Measurements from ENCODE around the gene ZFR2.
A peak's percentile ranks its signal among the peaks of the same experiment; 100 is the strongest.

Gene ZFR2

DNA sequence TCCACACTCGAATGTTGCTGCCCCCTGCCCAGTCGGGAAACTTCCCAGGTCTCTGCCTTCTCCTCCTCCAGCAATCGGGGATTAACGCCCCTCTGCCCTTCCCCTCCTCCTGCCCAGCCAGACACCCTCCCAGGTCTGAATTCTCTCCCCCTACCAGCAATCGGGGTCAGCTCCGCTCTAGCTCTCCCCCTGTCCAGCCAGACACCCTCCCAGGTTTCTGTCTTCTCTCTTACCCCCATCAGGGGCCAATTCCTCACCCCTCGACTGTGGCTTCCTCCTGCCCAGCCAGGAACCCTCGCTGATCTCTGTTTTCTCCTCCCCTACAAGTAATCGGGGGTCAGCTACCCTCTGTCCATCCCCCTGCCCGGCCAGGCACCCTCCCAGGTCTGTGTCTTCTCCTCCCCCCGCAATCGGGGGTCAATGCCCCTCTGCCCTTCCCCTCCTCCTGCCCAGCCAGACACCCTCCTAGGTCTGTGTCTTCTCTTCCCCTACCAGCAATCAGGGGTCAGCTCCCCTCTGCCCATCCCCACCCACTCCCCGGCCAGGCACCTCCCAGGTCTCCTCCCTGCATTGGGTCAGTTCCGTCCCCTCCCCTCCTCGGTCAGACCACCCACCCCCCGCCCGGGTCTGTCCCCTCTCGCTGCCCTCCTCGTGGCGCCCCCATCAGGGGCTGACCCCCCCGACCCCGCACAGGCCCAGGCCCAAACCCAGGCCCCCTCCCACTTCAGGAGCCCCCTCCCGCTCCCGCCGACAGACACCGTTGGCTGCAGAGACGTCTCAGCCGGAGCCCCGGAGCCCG lies 668 bp downstream of the ZFR2 start:
- H3K9ac ChIP-seq (ENCODE audit: low read depth, low read length) = peak overlapping the region; percentile 71

GRCh38 chr19:3866910-3867638 lies 1.8 kb downstream of the ZFR2 start:
- WGBS = 79% methylated on average over 14 of the region's 14 CpGs
- Histone ChIP-seq H3K9me3 (ENCODE audit: insufficient read depth, low read depth, low read length) (peaks cover 9% of the 10 kb centered on the region), H3K4me3 (ENCODE audit: low read length) (no peak overlapping the region), H3K27ac (ENCODE audit: low read depth, low read length) (no peak overlapping the region), H3K36me3 (ENCODE audit: insufficient read depth, low read length) (no peaks in the 10 kb centered on the region; the same call in 1 of the 2 replicates), H3K9ac (ENCODE audit: low read depth, low read length) (no peak overlapping the region), H3K27me3 (ENCODE audit: insufficient read depth, low read length) (peaks cover 22% of the 10 kb centered on the region), H3K4me1 (ENCODE audit: insufficient read depth, low read length) (0 out of 2 replicates have a peak, but pooled peaks cover 6% of the 10 kb centered on the region)

More for the DNA sequence above, 668 bp downstream of the ZFR2 start:
- no peaks in the 10 kb centered on the region; the same call in 1 of the 2 replicates for H3K36me3 ChIP-seq (ENCODE audit: insufficient read depth, low read length)
- H3K9me3 ChIP-seq (ENCODE audit: insufficient read depth, low read depth, low read length) = peaks cover 9% of the 10 kb centered on the region
- peak overlapping the region; percentile 58; the same call in 1 of the 2 replicates for H3K27ac ChIP-seq (ENCODE audit: low read depth, low read length)
- peaks cover 22% of the 10 kb centered on the region for H3K27me3 ChIP-seq (ENCODE audit: insufficient read depth, low read length)
- H3K4me3 ChIP-seq (ENCODE audit: low read length) = peak overlapping the region; percentile 54
- 9% methylated on average over 28 of the region's 30 CpGs for WGBS
- H3K4me1 ChIP-seq (ENCODE audit: insufficient read depth, low read length) = 0 out of 2 replicates have a peak, but pooled peaks cover 6% of the 10 kb centered on the region

DNA sequence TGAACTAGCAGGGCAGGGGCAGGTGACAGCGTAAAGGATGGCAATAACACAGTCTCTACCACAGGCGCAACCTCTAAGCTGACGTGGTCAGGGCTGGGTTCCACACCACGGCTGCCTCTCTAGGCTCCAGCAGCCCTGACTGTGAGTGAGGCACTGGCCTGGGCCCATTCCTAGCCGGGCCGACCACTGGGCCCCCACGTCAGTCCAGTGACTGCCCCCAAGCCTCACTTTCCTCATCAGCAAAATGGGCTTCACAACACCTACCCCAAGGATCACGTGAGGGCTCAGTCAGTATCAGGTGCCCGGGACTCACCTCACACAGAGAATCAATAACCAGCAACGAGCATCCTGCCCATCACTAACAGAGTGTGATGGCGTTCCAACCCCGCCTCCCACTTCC lies 5.2 kb downstream of the ZFR2 start:
- no peak overlapping the region for H3K9ac ChIP-seq (ENCODE audit: low read depth, low read length)
- H3K36me3 ChIP-seq (ENCODE audit: insufficient read depth, low read length) = no peaks in the 10 kb centered on the region; the same call in 1 of the 2 replicates
- H3K4me3 ChIP-seq (ENCODE audit: low read length) = no peak overlapping the region
- H3K9me3 ChIP-seq (ENCODE audit: insufficient read depth, low read depth, low read length) = no peaks in the 10 kb centered on the region
- H3K27ac ChIP-seq (ENCODE audit: low read depth, low read length) = no peak overlapping the region
- H3K27me3 ChIP-seq (ENCODE audit: insufficient read depth, low read length) = no peaks in the 10 kb centered on the region
- 89% methylated on average over 12 of the region's 12 CpGs for WGBS
- 0 out of 2 replicates have a peak, but pooled peaks cover 6% of the 10 kb centered on the region for H3K4me1 ChIP-seq (ENCODE audit: insufficient read depth, low read length)

GRCh38 chr19:3862826-3863500 lies 5.9 kb downstream of the ZFR2 start:
- H3K36me3 ChIP-seq (ENCODE audit: insufficient read depth, low read length) = no peaks in the 10 kb centered on the region; the same call in 1 of the 2 replicates
- no peaks in the 10 kb centered on the region for H3K9me3 ChIP-seq (ENCODE audit: insufficient read depth, low read depth, low read length)
- 0 out of 2 replicates have a peak, but pooled peaks cover 2% of the 10 kb centered on the region for H3K4me1 ChIP-seq (ENCODE audit: insufficient read depth, low read length)
- WGBS = 91% methylated on average over 25 of the region's 25 CpGs
- no peaks in the 10 kb centered on the region for H3K27me3 ChIP-seq (ENCODE audit: insufficient read depth, low read length)
- H3K4me3 ChIP-seq (ENCODE audit: low read length) = no peak overlapping the region
- H3K27ac ChIP-seq (ENCODE audit: low read depth, low read length) = no peak overlapping the region
- H3K9ac ChIP-seq (ENCODE audit: low read depth, low read length) = no peak overlapping the region

DNA sequence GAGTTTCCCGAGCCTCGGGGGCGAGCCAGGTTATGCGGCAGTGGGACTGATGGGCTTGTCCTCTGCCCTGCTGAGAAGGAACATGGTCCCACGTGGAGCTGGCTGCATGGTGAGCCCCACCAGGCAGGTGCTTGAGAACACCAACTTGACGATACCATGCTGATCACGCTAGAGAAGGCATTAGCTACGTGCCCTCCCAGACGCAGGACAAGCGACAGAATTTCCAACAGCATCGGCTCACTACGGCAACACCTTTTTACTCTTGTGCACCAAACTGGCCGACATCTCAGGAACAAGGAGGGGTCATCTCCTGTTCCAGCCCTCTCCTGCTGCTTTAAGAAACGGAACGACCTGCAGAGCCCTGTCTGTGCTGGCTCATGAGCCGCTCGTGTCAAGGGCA lies 8.3 kb downstream of the ZFR2 start:
- H3K9me3 ChIP-seq (ENCODE audit: insufficient read depth, low read depth, low read length) = no peaks in the 10 kb centered on the region
- no peak overlapping the region for H3K9ac ChIP-seq (ENCODE audit: low read depth, low read length)

GRCh38 chr19:3857449-3858003 lies 11.3 kb downstream of the ZFR2 start:
- Histone ChIP-seq H3K27ac (ENCODE audit: low read depth, low read length) (no peak overlapping the region), H3K36me3 (ENCODE audit: insufficient read depth, low read length) (peaks cover under 1% of the 10 kb centered on the region; the same call in 1 of the 2 replicates), H3K4me1 (ENCODE audit: insufficient read depth, low read length) (no peaks in the 10 kb centered on the region), H3K9me3 (ENCODE audit: insufficient read depth, low read depth, low read length) (peaks cover 16% of the 10 kb centered on the region), H3K27me3 (ENCODE audit: insufficient read depth, low read length) (no peaks in the 10 kb centered on the region), H3K9ac (ENCODE audit: low read depth, low read length) (no peak overlapping the region), H3K4me3 (ENCODE audit: low read length) (no peak overlapping the region)
- 91% methylated on average over 12 of the region's 12 CpGs for WGBS

More for the DNA sequence above, 8.3 kb downstream of the ZFR2 start:
- Histone ChIP-seq H3K27me3 (ENCODE audit: insufficient read depth, low read length) (no peaks in the 10 kb centered on the region), H3K4me1 (ENCODE audit: insufficient read depth, low read length) (no peaks in the 10 kb centered on the region), H3K27ac (ENCODE audit: low read depth, low read length) (no peak overlapping the region), H3K36me3 (ENCODE audit: insufficient read depth, low read length) (no peaks in the 10 kb centered on the region; the same call in 1 of the 2 replicates), H3K4me3 (ENCODE audit: low read length) (no peak overlapping the region)
- WGBS = 92% methylated on average over 17 of the region's 17 CpGs

GRCh38 chr19:3855320-3855719 lies 13.5 kb downstream of the ZFR2 start:
- Histone ChIP-seq H3K4me1 (ENCODE audit: insufficient read depth, low read length) (no peaks in the 10 kb centered on the region), H3K4me3 (ENCODE audit: low read length) (no peak overlapping the region), H3K27ac (ENCODE audit: low read depth, low read length) (no peak overlapping the region), H3K27me3 (ENCODE audit: insufficient read depth, low read length) (no peaks in the 10 kb centered on the region), H3K9ac (ENCODE audit: low read depth, low read length) (no peak overlapping the region), H3K36me3 (ENCODE audit: insufficient read depth, low read length) (peaks cover 13% of the 10 kb centered on the region), H3K9me3 (ENCODE audit: insufficient read depth, low read depth, low read length) (peaks cover 34% of the 10 kb centered on the region)
- WGBS = 95% methylated on average over 19 of the region's 19 CpGs

DNA sequence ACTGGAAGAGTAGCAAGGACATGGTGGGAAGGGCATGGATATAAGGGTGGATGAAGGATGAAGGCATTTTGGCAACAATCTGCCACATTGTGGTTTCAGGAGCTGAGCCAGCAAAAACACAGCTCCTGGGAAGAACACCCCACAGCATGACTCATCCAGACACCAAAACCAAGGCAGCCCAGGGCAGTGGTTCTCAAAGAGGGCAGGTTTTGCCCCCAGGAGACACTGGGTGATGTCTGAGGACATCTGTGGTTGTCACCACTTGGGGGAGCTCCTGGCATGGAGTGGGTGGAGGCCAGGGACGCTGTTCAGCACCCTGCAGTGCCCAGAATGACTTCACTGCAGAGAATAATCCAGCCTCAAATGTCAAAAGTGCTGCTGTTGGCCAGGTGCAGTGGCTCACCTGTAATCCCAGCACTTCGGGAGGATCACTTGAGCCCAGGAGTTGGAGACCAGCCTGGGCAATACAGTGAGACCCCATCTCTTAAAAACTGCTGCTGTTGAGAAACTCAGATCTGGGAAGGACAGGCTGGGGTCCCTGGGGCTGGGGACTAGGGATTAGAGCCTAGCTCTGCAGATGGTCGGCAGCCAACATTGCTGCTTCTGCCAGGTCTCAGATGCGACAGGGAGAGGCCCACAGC lies 16.1 kb downstream of the ZFR2 start:
- H3K4me1 ChIP-seq (ENCODE audit: insufficient read depth, low read length) = no peaks in the 10 kb centered on the region
- H3K27ac ChIP-seq (ENCODE audit: low read depth, low read length) = no peak overlapping the region
- no peak overlapping the region for H3K9ac ChIP-seq (ENCODE audit: low read depth, low read length)
- no peaks in the 10 kb centered on the region for H3K27me3 ChIP-seq (ENCODE audit: insufficient read depth, low read length)
- H3K9me3 ChIP-seq (ENCODE audit: insufficient read depth, low read depth, low read length) = peaks cover 34% of the 10 kb centered on the region
- WGBS = 85% methylated on average over 4 of the region's 4 CpGs
- H3K36me3 ChIP-seq (ENCODE audit: insufficient read depth, low read length) = peaks cover 13% of the 10 kb centered on the region
- no peak overlapping the region for H3K4me3 ChIP-seq (ENCODE audit: low read length)

GRCh38 chr19:3852177-3852511 lies 16.7 kb downstream of the ZFR2 start:
- Histone ChIP-seq H3K27ac (ENCODE audit: low read depth, low read length) (no peak overlapping the region), H3K9me3 (ENCODE audit: insufficient read depth, low read depth, low read length) (peaks cover 34% of the 10 kb centered on the region), H3K4me1 (ENCODE audit: insufficient read depth, low read length) (no peaks in the 10 kb centered on the region), H3K27me3 (ENCODE audit: insufficient read depth, low read length) (no peaks in the 10 kb centered on the region), H3K9ac (ENCODE audit: low read depth, low read length) (no peak overlapping the region), H3K36me3 (ENCODE audit: insufficient read depth, low read length) (peaks cover 13% of the 10 kb centered on the region), H3K4me3 (ENCODE audit: low read length) (no peak overlapping the region)
- WGBS = 94% methylated on average over 1 of the region's 1 CpG

GRCh38 chr19:3851254-3852176 lies 17.3 kb downstream of the ZFR2 start:
- H3K27me3 ChIP-seq (ENCODE audit: insufficient read depth, low read length) = no peaks in the 10 kb centered on the region
- H3K9ac ChIP-seq (ENCODE audit: low read depth, low read length) = no peak overlapping the region
- H3K4me3 ChIP-seq (ENCODE audit: low read length) = no peak overlapping the region
- 95% methylated on average over 11 of the region's 11 CpGs for WGBS
- H3K36me3 ChIP-seq (ENCODE audit: insufficient read depth, low read length) = peaks cover 13% of the 10 kb centered on the region
- no peak overlapping the region for H3K27ac ChIP-seq (ENCODE audit: low read depth, low read length)
- H3K4me1 ChIP-seq (ENCODE audit: insufficient read depth, low read length) = no peaks in the 10 kb centered on the region
- H3K9me3 ChIP-seq (ENCODE audit: insufficient read depth, low read depth, low read length) = peaks cover 34% of the 10 kb centered on the region
